Ascending aorta (tissue), 2 donors: ENCODE measurements around the gene NTF4. TPM values are rescaled to one million over a fixed set of nuclear protein-coding genes. Genes with fewer than 3 reads are reported as not detected.
"Not testable (repeated sequence)": the region's sequence is repeated elsewhere in the genome, so short reads cannot be mapped to it uniquely, and the experiment has no call there.

Source experiments
- DNase-seq, 2 donors: peaks; one replicate each; pipeline ENCODE4 v3.0.0-alpha.2; 2019; ENCODE audit warnings: low spot score in 2 of 2
- H3K27ac ChIP-seq, 2 donors: fragments of 200-600 bp; sonication (generic); one replicate each; pipeline ENCODE4 v1.5.1; 2016 to 2017; ENCODE audit warnings: mild to moderate bottlenecking in 1 of 2
- H3K27me3 ChIP-seq: fragments of 200-600 bp; sonication (generic); one replicate; pipeline ENCODE4 v1.5.1; 2017
- H3K36me3 ChIP-seq, 2 donors: fragments of 200-600 bp; sonication (generic); one replicate each; pipeline ENCODE4 v1.5.1; 2016
- H3K4me1 ChIP-seq, 2 donors: fragments of 200-600 bp; sonication (generic); one replicate each; pipeline ENCODE4 v1.5.1; 2016 to 2017; ENCODE audit warnings: mild to moderate bottlenecking in 1 of 2
- H3K4me3 ChIP-seq, 2 donors: fragments of 200-600 bp; sonication (generic); one replicate each; pipeline ENCODE4 v1.5.1; 2016 to 2017; ENCODE audit warnings: mild to moderate bottlenecking in 1 of 2
- H3K9me3 ChIP-seq, 2 donors: fragments of 200-600 bp; sonication (generic); one replicate each; pipeline ENCODE4 v1.5.1; 2016
- intact Hi-C: fragments of 100-400 bp; cut with DNase I; formaldehyde crosslinking; loops from one replicate; pipeline ENCODE4 v1.15.1; 2023
- total RNA-seq: library from RNA; depleted of rRNA; stranded (reverse); fragments of >200 nt; gene quantifications from one replicate; pipeline ENCODE4 v1.1.0, GENCODE V29; 2016
- TF ChIP-seq, protein P1 (sequence below), 3 experiments: fragments of 200-600 bp in 2 of 3; fragments of 450-650 bp in 1 of 3; sonication (generic) in 2 of 3; IDR thresholded peaks; one replicate each; pipeline ENCODE4 v1.5.1; 2016 to 2019; ENCODE audit warnings: antibody characterized with exemption in 3 of 3, mild to moderate bottlenecking in 1 of 3, moderate library complexity in 1 of 3

Gene NTF4
- total RNA-seq, 1 donor from 2014 or later: not detected

DNA sequence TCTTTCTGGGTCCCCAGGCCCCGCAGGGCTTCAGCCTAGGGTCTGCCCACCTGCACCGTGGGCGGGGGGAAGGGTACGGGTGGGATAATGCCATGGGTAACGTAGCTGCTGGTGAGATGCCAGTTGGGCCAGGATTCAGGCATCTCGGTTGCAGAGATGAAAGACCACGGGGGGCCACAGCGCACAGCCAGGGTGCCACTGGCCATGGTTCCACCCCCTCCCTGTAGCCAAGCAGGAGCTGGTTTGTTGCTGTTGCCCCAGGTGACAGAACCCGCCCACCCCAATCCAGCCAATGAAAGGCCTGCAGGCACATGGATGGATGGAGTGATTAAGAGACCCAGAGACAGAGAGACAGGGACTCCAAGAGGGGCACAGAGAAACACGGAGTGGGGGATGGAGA, 6.1 kb downstream of the NTF4 start:
- DNase-seq: no peak
- intact Hi-C loops: no loop called here
- peaks cover 8 to 10% of the 10 kb centered on the region in 2 donors for H3K4me1 ChIP-seq
- TF ChIP-seq, protein P1, sequence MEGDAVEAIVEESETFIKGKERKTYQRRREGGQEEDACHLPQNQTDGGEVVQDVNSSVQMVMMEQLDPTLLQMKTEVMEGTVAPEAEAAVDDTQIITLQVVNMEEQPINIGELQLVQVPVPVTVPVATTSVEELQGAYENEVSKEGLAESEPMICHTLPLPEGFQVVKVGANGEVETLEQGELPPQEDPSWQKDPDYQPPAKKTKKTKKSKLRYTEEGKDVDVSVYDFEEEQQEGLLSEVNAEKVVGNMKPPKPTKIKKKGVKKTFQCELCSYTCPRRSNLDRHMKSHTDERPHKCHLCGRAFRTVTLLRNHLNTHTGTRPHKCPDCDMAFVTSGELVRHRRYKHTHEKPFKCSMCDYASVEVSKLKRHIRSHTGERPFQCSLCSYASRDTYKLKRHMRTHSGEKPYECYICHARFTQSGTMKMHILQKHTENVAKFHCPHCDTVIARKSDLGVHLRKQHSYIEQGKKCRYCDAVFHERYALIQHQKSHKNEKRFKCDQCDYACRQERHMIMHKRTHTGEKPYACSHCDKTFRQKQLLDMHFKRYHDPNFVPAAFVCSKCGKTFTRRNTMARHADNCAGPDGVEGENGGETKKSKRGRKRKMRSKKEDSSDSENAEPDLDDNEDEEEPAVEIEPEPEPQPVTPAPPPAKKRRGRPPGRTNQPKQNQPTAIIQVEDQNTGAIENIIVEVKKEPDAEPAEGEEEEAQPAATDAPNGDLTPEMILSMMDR (IDR thresholded peaks at IDR 0.05): no peak
- peaks cover 3% of the 10 kb centered on the region for H3K27me3 ChIP-seq
- no peak overlapping the region for H3K4me3 ChIP-seq
- H3K36me3 ChIP-seq: no peaks in the 10 kb centered on the region
- H3K27ac ChIP-seq: no peak overlapping the region
- H3K9me3 ChIP-seq: no peaks in the 10 kb centered on the region

DNA sequence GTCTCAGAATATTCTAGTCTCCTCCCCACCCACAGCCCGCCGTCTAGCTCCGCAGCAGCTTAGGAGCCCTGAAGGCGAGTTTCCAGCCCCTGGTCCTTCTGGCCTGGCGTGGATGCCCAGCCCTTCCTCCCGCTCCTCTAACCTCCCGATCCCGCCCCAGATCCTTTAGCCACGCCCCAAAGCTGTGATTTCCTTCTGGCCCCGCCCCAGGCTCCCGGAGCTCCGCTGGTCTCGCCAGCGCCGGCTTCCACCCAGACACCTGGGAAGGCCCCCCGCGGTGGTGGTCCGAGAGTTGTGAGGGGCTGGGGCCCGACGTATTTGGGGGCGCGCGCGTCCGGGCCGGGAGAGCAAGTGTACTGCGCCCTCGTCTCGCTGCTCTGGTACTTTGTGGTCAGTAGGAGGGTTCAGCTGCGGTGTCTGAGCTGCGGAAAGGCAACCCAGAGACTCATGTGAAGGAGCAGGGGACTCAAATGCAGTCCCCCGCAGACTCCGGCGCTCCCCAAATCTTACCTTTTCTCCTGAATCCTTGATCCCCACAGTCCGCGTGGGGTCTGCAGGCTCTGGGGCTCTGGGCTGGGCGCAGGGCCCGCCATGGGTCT, 6.9 kb downstream of the NTF4 start, which contains the start of gene CGB7:
TSS of gene CGB7 (minus strand) at position 114 of the 599 bp plus-strand sequence. CDS start 2,374 bp downstream, outside the sequence.
- TF ChIP-seq, protein P1 (IDR thresholded peaks at IDR 0.05): no peak
- H3K27ac ChIP-seq: no peak within 1 kb of the TSS
- H3K9me3 ChIP-seq: no peaks in the 10 kb centered on the region
- H3K4me3 ChIP-seq: peak within 1 kb of the TSS; percentile 62
- H3K36me3 ChIP-seq: no peaks in the 10 kb centered on the region
- peaks cover 8 to 10% of the 10 kb centered on the region in 2 donors for H3K4me1 ChIP-seq
- peak in 1 of 2 donors; percentile 74 for DNase-seq
- intact Hi-C loops: no loop called here
- peaks cover 3% of the 10 kb centered on the region for H3K27me3 ChIP-seq

DNA sequence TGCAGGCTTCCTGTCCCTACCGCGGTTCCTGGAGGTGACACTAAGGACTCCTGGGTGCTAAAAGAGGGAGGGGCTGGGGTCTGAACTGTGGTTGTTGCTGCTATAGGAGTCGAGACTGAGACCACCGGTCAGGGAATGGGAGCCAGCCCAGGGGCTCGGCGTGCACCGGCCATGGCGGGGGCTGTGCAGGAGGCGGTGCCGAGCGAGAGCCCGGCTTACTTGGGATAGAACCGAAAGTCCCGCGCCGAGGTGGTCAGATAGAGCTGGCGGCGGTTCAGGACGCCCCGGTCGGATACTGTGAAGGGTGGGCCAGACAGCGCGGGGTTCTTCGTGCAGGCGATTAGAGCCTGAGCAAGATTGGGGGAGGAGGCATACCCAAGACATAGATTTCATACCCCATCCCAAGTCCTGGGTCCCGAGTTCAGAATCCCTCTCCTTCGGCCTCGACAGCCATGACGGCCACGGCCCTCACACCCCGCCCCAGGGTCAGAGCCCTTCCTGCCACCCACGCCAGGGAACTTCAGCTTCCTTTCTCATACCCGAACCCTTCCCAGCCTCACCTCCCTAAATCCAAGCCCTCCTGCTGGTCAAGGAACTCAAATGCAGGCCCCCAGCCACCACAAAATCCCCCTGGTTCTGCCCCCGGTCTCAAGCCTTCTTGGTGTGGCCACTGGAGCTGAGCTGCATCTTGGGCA, 7.6 kb downstream of the NTF4 start:
- H3K27ac ChIP-seq, H3K36me3 ChIP-seq, H3K9me3 ChIP-seq, intact Hi-C loops, H3K27me3 ChIP-seq, DNase-seq: not testable (repeated sequence)
- Histone ChIP-seq H3K4me3 (peak overlapping the region; percentile 62), H3K4me1 (peaks cover 8 to 10% of the 10 kb centered on the region in 2 donors)

DNA sequence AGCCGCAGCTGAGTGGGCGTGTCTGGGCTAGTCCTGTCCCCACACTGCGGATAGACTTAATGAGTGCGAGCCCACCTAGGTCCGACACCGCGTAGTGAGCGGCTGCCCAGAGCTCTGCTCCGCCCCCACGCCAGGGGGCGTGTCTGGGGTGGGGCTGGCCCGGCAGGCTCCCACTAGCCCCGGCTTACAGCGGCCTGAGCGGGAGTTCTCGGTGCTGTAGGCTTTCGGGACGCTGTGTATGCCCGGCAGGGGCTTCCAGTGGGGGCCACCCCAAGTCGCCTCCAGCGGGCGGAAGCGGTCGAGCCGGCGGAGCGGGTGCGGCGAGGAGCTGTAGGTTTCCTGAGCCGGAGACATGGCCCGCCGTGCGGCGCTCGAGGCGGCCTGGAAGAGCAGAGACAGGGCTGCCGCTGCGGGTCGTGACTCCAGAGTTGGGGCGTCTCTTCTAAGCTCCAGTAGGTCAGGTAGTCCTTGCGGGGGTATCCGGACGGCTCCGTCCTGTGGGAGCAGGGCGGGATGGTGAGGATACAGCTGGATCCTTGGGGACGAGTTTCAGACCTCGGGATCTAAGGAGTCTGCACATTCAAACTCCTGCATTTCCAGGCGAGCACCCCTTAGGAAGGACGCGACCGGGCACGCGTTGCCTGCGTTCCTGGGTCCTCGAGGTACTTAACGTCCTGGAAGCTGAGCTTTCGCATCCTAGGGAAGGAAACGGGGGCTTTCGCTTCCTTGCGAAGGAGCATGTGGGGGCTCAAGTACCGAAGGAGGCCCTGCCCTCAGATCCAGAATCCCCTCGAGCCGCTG, 8.3 kb downstream of the NTF4 start:
- TF ChIP-seq, protein P1 (IDR thresholded peaks at IDR 0.05): peak in 2 of 3 experiments; percentile 26 to 47
- DNase-seq: peak in 1 of 2 donors; percentile 72
- intact Hi-C loops: no loop called here
- no peak overlapping the region for H3K27ac ChIP-seq
- H3K4me1 ChIP-seq: peaks cover 8 to 10% of the 10 kb centered on the region in 2 donors
- H3K27me3 ChIP-seq: peaks cover 3% of the 10 kb centered on the region
- peak overlapping the region; percentile 62 for H3K4me3 ChIP-seq
- H3K36me3 ChIP-seq: no peaks in the 10 kb centered on the region
- H3K9me3 ChIP-seq: no peaks in the 10 kb centered on the region

DNA sequence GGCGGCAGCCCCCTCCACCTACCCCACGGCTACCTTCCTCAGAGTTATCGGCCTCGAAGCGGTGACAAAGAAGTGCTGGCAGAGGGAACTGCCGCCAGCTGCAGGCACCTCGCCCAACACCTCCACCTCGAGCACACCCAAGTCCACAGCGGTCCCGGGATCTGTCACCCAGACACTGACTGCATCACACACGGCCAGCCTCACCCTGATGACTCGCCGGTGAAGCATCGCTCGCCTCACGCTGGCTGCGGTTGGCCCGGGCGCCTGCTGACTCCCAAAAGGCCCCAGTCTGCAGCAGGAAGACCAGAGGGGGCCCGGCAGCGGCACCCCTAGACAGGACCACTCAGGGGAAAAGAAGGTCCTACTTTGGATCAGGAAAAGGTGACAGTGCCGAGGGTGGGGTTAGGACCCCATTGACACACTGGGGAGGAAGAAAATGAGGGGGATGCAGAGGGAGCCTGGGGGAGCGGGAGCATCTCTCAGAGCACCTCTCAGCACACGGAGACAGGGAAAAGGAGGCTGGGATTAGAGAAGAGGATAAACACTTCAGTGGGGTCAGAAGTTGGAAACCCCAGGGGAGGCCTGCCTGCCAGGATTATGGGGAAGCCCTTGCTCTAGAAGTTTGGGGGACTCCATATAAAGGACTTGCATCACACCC, 14.1 kb downstream of the NTF4 start:
- H3K27ac ChIP-seq, intact Hi-C loops, H3K4me3 ChIP-seq, DNase-seq, H3K27me3 ChIP-seq, H3K4me1 ChIP-seq, H3K36me3 ChIP-seq, H3K9me3 ChIP-seq: not testable (repeated sequence)

DNA sequence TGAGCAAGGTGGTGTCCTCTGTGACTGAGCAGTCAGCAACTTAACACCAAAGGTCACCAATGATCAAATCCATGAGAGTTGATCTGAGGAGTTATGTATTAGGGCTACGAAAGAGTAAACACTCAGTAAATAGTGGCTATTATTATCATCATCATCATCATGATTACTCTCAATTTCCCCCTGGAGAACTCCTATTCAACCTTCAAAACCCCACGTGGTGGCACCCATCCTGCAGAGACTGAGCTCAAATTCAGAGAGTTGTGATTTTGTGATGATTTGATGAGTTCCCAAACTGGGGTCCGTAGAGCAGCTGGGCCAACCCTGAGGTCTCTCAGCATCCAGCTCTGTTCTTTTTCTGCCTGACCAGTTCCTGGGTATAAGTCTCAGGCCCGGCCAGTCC, 14.8 kb downstream of the NTF4 start:
- intact Hi-C loops, DNase-seq, H3K4me3 ChIP-seq, H3K27ac ChIP-seq, H3K9me3 ChIP-seq, H3K36me3 ChIP-seq, H3K4me1 ChIP-seq, H3K27me3 ChIP-seq: not testable (repeated sequence)

DNA sequence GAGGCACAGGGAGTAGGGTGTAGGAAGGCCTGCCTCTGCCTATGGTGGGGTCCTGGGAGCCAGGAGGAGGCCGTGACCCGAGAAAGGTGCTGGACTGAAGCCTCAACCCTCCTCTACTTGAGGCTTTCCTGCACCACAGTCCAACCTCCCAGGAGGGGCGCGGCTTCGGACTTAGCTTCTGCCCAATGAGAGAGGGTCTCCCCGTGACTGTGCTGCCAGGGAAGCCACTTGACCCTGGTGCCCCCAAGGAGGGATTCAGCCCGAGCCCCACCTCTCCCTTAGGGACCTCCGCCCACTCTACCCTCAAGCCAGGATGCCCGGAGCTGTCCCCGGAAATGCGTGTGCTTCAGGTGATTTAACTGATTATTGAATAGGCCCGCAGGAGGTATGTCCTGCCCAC, 15.6 kb downstream of the NTF4 start, which contains the start of gene CGB8:
TSS of gene CGB8 (minus strand) at position 101 of the 400 bp plus-strand sequence. CDS start 372 bp downstream, outside the sequence.
- H3K36me3 ChIP-seq, H3K4me1 ChIP-seq, DNase-seq, H3K27ac ChIP-seq, H3K27me3 ChIP-seq, intact Hi-C loops, H3K4me3 ChIP-seq, H3K9me3 ChIP-seq: not testable (repeated sequence)

DNA sequence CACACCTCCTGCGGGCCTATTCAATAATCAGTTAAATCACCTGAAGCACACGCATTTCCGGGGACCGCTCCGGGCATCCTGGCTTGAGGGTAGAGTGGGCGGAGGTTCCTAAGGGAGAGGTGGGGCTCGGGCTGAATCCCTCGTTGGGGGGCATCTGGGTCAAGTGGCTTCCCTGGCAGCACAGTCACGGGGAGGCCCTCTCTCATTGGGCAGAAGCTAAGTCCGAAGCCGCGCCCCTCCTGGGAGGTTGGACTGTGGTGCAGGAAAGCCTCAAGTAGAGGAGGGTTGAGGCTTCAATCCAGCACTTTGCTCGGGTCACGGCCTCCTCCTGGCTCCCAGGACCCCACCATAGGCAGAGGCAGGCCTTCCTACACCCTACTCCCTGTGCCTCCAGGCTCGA, 21.1 kb downstream of the NTF4 start, which contains the start of gene CGB5:
TSS of gene CGB5 (plus strand) at position 301 of the 400 bp plus-strand sequence. CDS start 362 bp downstream, outside the sequence.
- intact Hi-C loops, H3K27ac ChIP-seq, DNase-seq: not testable (repeated sequence)

DNA sequence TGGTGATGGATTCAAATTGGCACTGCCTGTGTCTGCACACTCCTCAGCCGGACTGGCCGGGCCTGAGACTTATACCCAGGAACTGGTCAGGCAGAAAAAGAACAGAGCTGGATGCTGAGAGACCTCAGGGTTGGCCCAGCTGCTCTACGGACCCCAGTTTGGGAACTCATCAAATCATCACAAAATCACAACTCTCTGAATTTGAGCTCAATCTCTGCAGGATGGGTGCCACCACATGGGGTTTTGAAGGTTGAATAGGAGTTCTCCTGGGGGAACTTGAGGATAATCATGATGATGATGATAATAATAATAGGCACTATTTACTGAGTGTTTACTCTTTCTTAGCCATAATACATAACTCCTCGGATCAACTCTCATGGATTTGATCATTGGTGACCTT, 22.0 kb downstream of the NTF4 start:
- H3K9me3 ChIP-seq, H3K4me1 ChIP-seq, H3K4me3 ChIP-seq, DNase-seq, intact Hi-C loops, H3K27ac ChIP-seq, H3K36me3 ChIP-seq, H3K27me3 ChIP-seq: not testable (repeated sequence)

More for the DNA sequence above, 21.1 kb downstream of the NTF4 start, which contains the start of gene CGB5:
- not testable (repeated sequence) for H3K27me3 ChIP-seq, H3K4me3 ChIP-seq, H3K9me3 ChIP-seq, H3K36me3 ChIP-seq, H3K4me1 ChIP-seq
